HepG2 (cell line): Measurements from ENCODE around the gene MYPN. TPM values are rescaled to one million over a fixed set of nuclear protein-coding genes. Genes with fewer than 3 reads are reported as not detected.

Experiments used
- ATAC-seq: fragments of 200-7000 bp; cut with Tn5 transposase; 3 replicates; pipeline ENCODE4 v1.9.1; 2020; ENCODE audit warnings: mild to moderate bottlenecking, moderate library complexity
- BruUV-seq: library from RNA; stranded (reverse); fragments of 400-500 nt; replicated peaks from 2 replicates; lab custom pipeline; 2021; lab: Mats Ljungman, UMichigan
- CTCF ChIA-PET: fragments of 300-600 bp; formaldehyde crosslinking; extraction: SDS; loops from one replicate; lab custom pipeline; 2021; ENCODE audit warnings: low total read pairs, inconsistent platforms, low intra/inter-chr PET ratio; lab: Yijun Ruan, JAX
- POLR2A ChIA-PET: fragments of 350-600 bp; sonication (Branson Sonifier 250); formaldehyde crosslinking; loops from one replicate; lab custom pipeline; 2020; ENCODE audit warnings: antibody characterized with exemption, inconsistent platforms; lab: Yijun Ruan, JAX
- DNase-seq: peaks from one replicate; pipeline ENCODE4 v3.0.0-alpha.2; 2015; ENCODE audit warnings: low spot score
- FAIRE-seq: peaks from 3 replicates; lab custom pipeline; 2011; peaks lifted over from hg19 to GRCh38; lab: Jason Lieb, UNC
- H2AFZ ChIP-seq: one replicate; pipeline ENCODE4 v1.6.1; 2011; ENCODE audit warnings: low read length, inconsistent platforms
- H3K27ac ChIP-seq: fragments of 300-600 bp; 3 replicates; pipeline ENCODE4 v1.8.0; 2011; ENCODE audit warnings: mixed run types, mild to moderate bottlenecking, mixed read lengths, low read length, inconsistent platforms; ENCODE audit not compliant: insufficient read depth; ENCODE audit errors: extremely low read length
- H3K27me3 ChIP-seq, 2 experiments: fragments of 200-600 bp in 1 of 2; 2 replicates in 1 of 2; 3 replicates in 1 of 2; pipeline versions ENCODE4 v1.6.0 to v1.8.0; 2011; ENCODE audit warnings: low read length in 2 of 2, mild to moderate bottlenecking in 2 of 2, moderate library complexity in 2 of 2, inconsistent platforms in 1 of 2; ENCODE audit not compliant: insufficient read depth in 2 of 2, control insufficient read depth in 1 of 2
- H3K36me3 ChIP-seq, 2 experiments: fragments of 200-600 bp in 1 of 2; replicated peaks in 1 of 2; 2 replicates in 1 of 2; 3 replicates in 1 of 2; pipeline versions ENCODE4 v1.5.1 to v1.8.0; 2011; ENCODE audit warnings: low read length in 2 of 2, inconsistent platforms in 1 of 2; ENCODE audit not compliant: insufficient read depth in 2 of 2, control insufficient read depth in 1 of 2
- H3K4me1 ChIP-seq: 2 replicates; pipeline ENCODE4 v1.5.1; 2012; ENCODE audit warnings: low read length, inconsistent platforms; ENCODE audit not compliant: insufficient read depth
- H3K4me2 ChIP-seq: 2 replicates; pipeline ENCODE4 v1.6.0; 2011; ENCODE audit warnings: low read depth, low read length, inconsistent platforms
- H3K4me3 ChIP-seq, 3 experiments: fragments of 200-600 bp in 1 of 3; sonication (generic), shearing (Covaris generic) in 1 of 3; replicated peaks in 1 of 3; 2 replicates each; pipeline ENCODE4 v1.5.1; 2011 to 2016; ENCODE audit warnings: low read length in 3 of 3, inconsistent platforms in 2 of 3, low read depth in 2 of 3, mild to moderate bottlenecking in 2 of 3, control low read depth in 1 of 3, mixed read lengths in 1 of 3; ENCODE audit not compliant: insufficient read depth in 1 of 3
- H3K79me2 ChIP-seq: one replicate; pipeline ENCODE4 v1.6.1; 2011; ENCODE audit warnings: low read length, inconsistent platforms; ENCODE audit not compliant: insufficient read depth
- H3K9ac ChIP-seq: 2 replicates; pipeline ENCODE4 v1.6.0; 2011; ENCODE audit warnings: mild to moderate bottlenecking, low read depth, low read length, inconsistent platforms; ENCODE audit not compliant: insufficient read depth
- H3K9me3 ChIP-seq: 2 replicates; pipeline ENCODE4 v1.5.1; 2012; ENCODE audit warnings: mild to moderate bottlenecking, low read length
- H4K20me1 ChIP-seq: 2 replicates; pipeline ENCODE4 v1.6.0; 2011; ENCODE audit warnings: inconsistent platforms, mild to moderate bottlenecking, low read length, moderate library complexity; ENCODE audit not compliant: insufficient read depth
- EP300 ChIP-seq, 3 experiments: sonication (generic) in 1 of 3; formaldehyde crosslinking in 1 of 3; IDR thresholded peaks; 2 replicates each; pipeline versions ENCODE4 v1.5.1 to v1.6.1; 2011 to 2020; ENCODE audit warnings: low read depth in 2 of 3, low read length in 2 of 3, borderline replicate concordance in 1 of 3, improper control_type of control experiment in 1 of 3, mild to moderate bottlenecking in 1 of 3, missing genetic modification reagents in 1 of 3, moderate library complexity in 1 of 3
- IRF2 ChIP-seq: IDR thresholded peaks from 2 replicates; pipeline ENCODE4 v1.6.1; 2018; ENCODE audit warnings: missing genetic modification reagents, missing compliant biosample characterization
- MIER3 ChIP-seq: IDR thresholded peaks from 2 replicates; pipeline ENCODE4 v1.6.1; 2016; ENCODE audit warnings: missing compliant biosample characterization, borderline replicate concordance
- MZF1 ChIP-seq: sonication (generic); formaldehyde crosslinking; IDR thresholded peaks from 2 replicates; pipeline ENCODE4 v1.8.1; 2023; ENCODE audit warnings: mild to moderate bottlenecking, missing genetic modification reagents, borderline replicate concordance
- NKX3-1 ChIP-seq: sonication (generic); formaldehyde crosslinking; IDR thresholded peaks from 2 replicates; pipeline ENCODE4 v1.5.0; 2020; ENCODE audit warnings: missing genetic modification reagents
- SMARCC2 ChIP-seq: fragments of 450-650 bp; IDR thresholded peaks from 2 replicates; pipeline ENCODE4 v1.6.1; 2017; ENCODE audit warnings: antibody characterized with exemption, mild to moderate bottlenecking
- TOE1 ChIP-seq: sonication (generic); formaldehyde crosslinking; IDR thresholded peaks from 2 replicates; pipeline ENCODE4 v1.4.0; 2020; ENCODE audit warnings: mild to moderate bottlenecking, missing genetic modification reagents
- ZBTB4 ChIP-seq: sonication (generic); formaldehyde crosslinking; IDR thresholded peaks from 2 replicates; pipeline ENCODE4 v1.4.0; 2020; ENCODE audit warnings: missing genetic modification reagents, mild to moderate bottlenecking, borderline replicate concordance
- ZNF136 ChIP-seq: sonication (generic); formaldehyde crosslinking; IDR thresholded peaks from 2 replicates; pipeline ENCODE4 v1.8.1; 2022; ENCODE audit warnings: low read depth, mild to moderate bottlenecking, moderate library complexity, missing genetic modification reagents
- ZNF512 ChIP-seq: sonication (generic); formaldehyde crosslinking; IDR thresholded peaks from 2 replicates; pipeline ENCODE4 v1.4.0; 2020; ENCODE audit warnings: mild to moderate bottlenecking, missing genetic modification reagents
- WGBS: methylation state at CpG from one replicate; pipeline ENCODE4 v1.1.6; 2017; ENCODE audit warnings: low lambda C conversion rate; 5-methylcytosine and 5-hydroxymethylcytosine counted together
- in situ Hi-C: cut with HindIII; loops from 2 replicates; pipeline ENCODE4 v1.10.0; 2017; ENCODE audit warnings: low pct_unique_long_range_greater_than_20kb; ENCODE audit not compliant: extremely low pct_ligation_motif_present
- intact Hi-C: fragments of 100-400 bp; cut with micrococcal nuclease; formaldehyde crosslinking; loops from one replicate; pipeline ENCODE4 v1.10.0; 2022; ENCODE audit not compliant: unreplicated experiment
- polyA plus RNA-seq, 8 experiments: library from polyadenylated mRNA; depleted of rRNA in 3 of 8; stranded (reverse) in 7 of 8; unstranded in 1 of 8; fragments of >200 nt; fragmentation: Illumina TruSeq in 4 of 8; extraction: Trizol in 4 of 8; gene quantifications; 2 replicates each; pipeline versions ENCODE4 v1.2.1 to v1.2.3, GENCODE V29; 2011 to 2016; ENCODE audit warnings: low read depth in 4 of 8, missing spikeins in 1 of 8, mixed read lengths in 1 of 8; ENCODE audit not compliant: insufficient read depth in 1 of 8
- total RNA-seq, 5 experiments: library from RNA; depleted of rRNA; stranded (reverse); fragments of >200 nt; fragmentation: Illumina TruSeq; extraction: Trizol; gene quantifications; 2 replicates each; pipeline ENCODE4 v1.2.3, GENCODE V29; 2016; ENCODE audit warnings: low read depth in 1 of 5

The MYPN gene
- total and polyA plus RNA-seq, 2 of the 13 experiments (the other 11 are each of a cell fraction or from before 2014, with no cell fraction given), result not detected

- H3K4me2 ChIP-seq, result peak overlapping the region; percentile 21; the same call in 1 of the 2 replicates
- H3K4me3 ChIP-seq, result no peak overlapping the region
- H3K79me2 ChIP-seq, result no peaks in the 10 kb centered on the region
- POLR2A ChIA-PET, result no interaction called here
- whole genome bisulfite sequencing, result 6% methylated on average over 3 of the region's 3 CpGs
- peak; percentile 99 for ATAC-seq
- H3K4me1 ChIP-seq, result no peaks in the 10 kb centered on the region
- no peak overlapping the region for H2AFZ ChIP-seq
- intact Hi-C loops (no loop called here), in situ Hi-C loops (no loop called here)
- peak; percentile 23 for DNase-seq
- no TSS peak for BruUV-seq
- H3K9me3 ChIP-seq, result no peaks in the 10 kb centered on the region
- no peaks in the 10 kb centered on the region; a peak in 1 of 5 replicates for H3K27me3 ChIP-seq
- no peak overlapping the region for H3K27ac ChIP-seq
- H3K36me3 ChIP-seq, result no peaks in the 10 kb centered on the region
- no peaks in the 10 kb centered on the region for H4K20me1 ChIP-seq
- CTCF ChIA-PET, result no interaction called here
- no peak overlapping the region for H3K9ac ChIP-seq
- FAIRE-seq, result no peak
- TF ChIP-seq MZF1 (CRISPR knock-in tag) (no peak), EP300 (IDR thresholded peaks at IDR 0.05; ENCODE audit: low read depth in 2 of 2, low read length in 2 of 2) (no peak), EP300 (CRISPR knock-in tag; IDR thresholded peaks at IDR 0.05; ENCODE audit: borderline replicate concordance) (no peak), IRF2 (no peak), SMARCC2 (no peak), ZNF512 (no peak), ZBTB4 (CRISPR knock-in tag) (no peak), TOE1 (CRISPR knock-in tag) (no peak), MIER3 (CRISPR knock-in tag) (no peak), NKX3-1 (no peak), ZNF136 (CRISPR knock-in tag) (no peak)
These were observed 114.4 kb downstream of the MYPN start for GRCh38 chr10:68223535-68224165.
